NCI-H1930 (cell line): ENCODE measurements around the gene RGS17.
"Not testable (repeated sequence)": the region's sequence is repeated elsewhere in the genome, so short reads cannot be mapped to it uniquely, and the experiment has no call there.

Experiments
- DNase-seq, 2 experiments: peaks; one replicate each; lab custom pipeline; 2025; lab: John Stamatoyannopoulos, UW

RGS17 gene

DNA sequence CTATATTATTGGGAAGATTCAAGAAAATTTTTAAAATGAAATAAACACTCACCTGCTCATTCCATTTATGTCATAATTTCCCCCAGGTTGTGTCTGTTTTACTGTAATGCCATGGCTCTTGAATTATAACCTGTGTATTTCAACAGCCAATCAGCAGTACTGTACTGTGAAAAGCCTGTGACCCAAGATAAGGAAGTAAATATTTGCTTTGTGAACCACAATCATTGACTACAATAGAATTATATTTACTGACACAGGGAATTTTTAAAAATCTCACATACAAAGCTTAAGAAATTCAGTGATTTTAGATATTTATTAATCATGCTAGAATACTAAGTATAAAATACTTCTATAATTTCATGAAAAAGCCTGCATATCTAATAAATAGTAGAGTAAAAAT is 6.0 kb downstream of the RGS17 start:
- no peak for DNase-seq

DNA sequence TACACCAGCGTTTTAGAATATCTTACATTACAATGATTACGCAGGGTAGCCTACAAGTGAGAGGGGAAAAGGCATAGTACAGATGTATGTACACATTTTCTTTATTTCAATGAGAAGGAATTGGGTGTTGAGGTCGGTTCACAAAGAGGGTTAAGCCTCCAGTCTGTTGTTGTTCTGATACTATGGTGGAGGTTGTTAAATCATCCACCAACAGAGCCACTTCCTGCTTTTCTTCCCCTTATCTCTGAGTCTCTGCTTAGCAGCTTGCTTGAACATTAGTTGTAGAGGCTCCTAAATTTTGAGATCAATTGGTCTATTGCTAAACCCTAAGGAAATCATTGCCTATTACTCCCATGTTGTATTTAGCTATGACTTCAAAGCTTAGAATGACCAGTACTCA is 7.3 kb downstream of the RGS17 start:
- DNase-seq, result no peak

DNA sequence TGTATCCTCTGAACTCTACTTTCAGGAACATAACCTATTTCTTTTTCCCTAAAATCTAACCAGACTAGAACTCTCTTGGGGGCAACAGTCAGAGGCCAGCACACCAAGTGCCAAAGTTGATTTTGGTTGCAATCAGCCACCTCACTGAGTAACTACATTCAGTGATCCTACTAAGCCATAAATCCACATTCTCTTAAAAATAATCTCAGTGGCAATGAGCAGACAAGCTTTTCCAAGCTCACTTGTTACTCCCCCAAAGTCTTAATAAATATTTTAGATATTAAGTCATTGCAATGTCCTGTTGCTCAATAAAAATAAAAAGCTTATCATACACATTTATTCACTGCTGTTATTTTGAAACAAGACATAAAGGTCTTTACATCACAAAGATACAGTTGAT is 9.8 kb downstream of the RGS17 start:
- DNase-seq, result no peak

DNA sequence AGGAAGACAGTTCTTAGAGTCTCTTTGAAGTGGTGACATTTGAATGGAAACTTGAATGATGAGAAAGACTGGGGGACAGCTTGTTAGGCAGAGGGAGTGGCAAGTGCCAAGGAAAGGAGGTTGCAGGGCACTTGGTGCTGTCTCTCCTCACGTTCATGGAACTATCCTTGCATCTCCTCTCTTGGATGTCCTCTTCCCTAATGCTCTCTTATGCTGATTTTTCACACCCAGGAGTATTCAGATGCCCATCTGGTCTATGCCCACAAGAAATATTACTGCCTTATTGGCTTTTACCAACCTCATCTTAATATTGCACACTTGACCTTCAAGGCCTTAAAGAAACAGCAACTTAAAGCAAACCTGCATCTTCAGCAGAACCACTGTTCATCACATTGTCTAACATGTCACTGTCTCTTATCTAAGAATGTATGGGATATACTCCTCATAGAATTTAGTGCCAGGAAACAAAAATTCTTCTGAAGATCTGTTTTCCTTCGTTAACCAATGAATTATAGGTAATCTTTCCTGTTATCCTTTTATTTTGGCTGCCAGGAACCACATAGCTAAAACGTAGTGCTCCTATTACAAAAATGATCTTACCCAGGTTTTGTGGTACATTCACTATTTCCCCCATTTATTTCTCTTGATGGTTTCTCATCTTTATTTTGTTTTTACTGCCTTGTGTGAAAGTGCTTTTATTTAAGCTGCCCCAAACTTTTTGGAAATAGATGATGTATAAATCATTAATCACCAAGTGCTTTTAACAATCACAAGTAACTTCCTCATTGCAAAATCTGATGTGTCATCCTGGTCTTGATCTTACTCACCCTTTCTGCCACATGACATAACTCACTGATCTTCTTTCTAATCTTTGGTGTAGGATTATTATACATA is 12.8 kb downstream of the RGS17 start:
- no peak for DNase-seq

DNA sequence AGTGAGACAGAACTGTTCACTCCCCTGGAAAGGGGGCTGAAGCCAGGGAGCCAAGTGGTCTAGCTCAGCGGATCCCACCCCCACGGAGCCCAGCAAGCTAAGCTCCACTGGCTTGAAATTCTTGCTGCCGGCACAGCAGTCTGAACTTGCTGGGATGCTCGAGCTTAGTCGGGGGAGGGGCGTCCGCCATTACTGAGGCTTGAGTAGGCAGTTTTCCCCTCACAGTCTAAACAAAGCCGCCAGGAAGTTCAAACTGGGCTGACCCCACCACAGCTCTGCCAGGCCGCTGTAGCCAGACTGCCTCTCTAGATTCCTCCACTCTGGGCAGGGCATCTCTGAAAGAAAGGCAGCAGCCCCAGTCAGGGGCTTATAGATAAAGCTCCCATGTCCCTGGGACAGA is 20.0 kb downstream of the RGS17 start:
- not testable (repeated sequence) for DNase-seq

DNA sequence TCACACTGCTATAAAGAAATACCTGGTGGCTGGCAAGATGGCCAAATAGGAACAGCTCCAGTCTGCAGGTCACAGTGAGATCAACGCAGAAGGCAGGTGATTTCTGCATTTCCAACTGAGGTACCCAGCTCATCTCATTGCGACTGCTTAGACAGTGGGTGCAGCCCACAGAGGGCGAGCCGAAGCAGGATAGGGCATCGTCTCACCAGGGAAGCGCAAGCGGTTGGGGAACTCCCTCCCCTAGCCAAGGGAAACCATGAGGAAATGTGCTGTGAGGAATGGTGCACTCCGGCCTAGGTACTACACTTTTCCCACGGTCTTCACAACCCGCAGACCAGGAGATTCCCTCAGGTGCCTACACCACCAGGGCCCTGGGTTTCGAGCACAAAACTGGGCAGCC is 20.5 kb downstream of the RGS17 start:
- not testable (repeated sequence) for DNase-seq

DNA sequence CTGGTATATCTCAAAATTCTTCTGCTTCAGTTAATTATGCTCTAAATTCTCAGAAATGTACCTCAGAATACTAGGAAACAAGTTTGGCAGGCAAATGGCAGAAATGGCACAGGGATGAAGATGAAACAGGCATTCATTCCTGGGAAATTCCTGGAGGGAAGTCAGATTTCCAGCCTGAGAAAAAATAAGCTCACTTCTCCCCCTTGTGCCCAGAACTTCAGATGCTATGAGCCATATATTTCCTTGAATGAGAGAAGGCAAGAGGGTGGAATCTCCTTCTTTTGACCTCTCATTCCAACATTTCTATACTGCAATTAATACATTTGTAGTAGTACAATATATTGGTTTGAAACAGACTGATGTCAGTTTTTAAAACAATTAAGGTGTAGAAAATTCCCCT is 22.8 kb downstream of the RGS17 start:
- DNase-seq, result no peak

DNA sequence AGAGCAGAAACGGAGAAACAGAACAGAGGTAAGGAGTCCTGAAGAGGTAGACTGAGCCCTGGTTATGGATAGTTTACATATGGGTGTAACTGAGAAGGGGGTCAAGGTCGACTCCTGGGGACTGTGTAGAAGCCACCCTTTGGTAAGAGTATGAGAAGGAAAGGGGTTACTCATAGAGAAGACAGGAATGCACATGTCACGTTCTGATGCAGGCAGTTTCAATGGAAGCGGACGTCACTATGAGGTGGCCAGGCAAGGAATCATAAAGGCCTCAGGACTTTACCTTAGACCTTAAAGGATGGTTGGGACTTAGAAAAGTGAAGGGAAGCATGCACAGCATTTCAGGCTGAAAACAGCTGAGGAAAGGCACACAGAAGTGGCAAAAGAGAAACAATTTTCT is 25.1 kb downstream of the RGS17 start:
- DNase-seq, result no peak

DNA sequence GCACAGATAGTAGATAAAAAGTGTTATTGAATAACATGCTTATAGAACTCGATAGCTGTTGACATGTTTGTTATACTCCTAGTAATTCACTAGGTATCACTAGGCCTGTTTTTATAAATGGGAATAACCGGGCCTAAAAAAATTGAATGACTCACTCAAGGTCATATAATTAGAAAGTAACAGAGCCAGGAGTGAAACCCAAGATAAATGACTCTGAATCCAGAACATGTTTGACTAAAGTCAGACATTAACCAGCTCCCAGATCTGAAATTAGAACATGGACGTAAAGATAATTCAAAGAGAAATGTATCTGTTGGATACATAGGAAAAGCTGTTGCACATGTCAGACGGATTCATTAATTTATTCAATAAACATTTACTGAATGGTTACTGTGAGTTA is 26.9 kb downstream of the RGS17 start:
- DNase-seq, result no peak

DNA sequence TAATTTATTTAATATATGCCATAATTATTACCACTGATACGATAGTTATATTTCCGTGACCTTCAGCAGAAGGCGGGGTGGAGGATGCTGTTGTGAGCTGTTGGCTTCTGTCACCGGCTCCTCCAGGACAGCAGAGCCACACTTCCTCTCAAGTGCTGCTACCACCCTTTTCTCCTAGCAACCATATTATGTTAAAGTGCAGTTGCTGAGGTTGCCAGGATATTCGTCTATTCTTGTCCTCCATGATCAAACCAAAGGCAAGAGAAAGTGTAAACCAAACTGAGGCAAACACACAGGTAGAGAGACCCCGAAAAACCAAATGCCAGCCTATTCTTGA is 27.8 kb downstream of the RGS17 start:
- DNase-seq, result no peak

DNA sequence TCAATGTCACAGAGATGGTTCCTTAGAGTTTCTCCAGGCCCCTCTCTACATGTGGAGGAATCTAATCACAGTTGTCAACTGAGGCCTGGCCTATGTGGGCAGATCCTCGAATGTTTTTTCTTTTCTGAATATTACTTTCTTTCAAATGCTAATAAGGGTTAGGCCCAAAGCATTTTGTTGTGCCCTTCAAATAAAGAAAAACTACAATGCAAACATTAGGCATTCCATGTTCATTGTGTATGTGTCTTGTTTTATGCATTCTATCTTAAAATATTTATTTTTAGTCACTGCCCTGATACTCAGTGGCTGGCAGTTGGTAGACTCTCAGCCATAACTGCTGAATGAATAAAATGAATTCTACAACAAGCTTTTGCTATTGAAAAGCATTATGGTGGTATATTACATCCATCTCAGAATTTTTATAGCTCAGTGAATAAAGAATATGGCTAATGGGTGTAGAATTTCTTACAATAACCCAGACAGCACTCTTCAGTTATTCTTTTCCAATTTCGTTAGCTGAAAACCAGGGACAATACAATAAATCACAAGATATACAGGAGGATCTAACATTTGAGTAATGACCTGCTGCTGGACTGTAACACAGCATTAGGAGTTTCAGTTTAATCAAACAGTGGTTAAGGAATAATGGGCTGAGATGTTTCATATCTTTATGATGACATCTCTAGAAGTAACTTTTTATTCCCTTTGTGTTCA is 28.3 kb downstream of the RGS17 start:
- no peak for DNase-seq

DNA sequence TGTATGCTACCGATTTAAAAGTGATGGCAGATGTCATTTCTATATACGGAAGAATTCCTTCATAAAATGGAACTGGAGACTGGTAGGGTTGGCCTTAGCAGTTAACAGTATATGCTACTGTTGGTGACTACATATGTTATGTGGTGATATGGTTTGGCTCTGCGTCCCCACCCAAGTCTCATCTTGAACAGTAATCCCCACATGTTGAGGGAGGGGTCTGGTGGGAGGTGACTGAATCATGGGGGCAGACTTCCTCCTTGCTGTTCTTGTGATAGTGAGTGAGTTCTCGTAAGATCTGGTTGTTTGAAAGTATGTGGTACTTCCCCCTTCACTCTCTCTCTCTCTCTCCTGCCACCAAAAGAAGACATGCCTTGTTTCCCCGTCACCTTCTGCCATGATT is 29.6 kb downstream of the RGS17 start:
- no peak for DNase-seq

DNA sequence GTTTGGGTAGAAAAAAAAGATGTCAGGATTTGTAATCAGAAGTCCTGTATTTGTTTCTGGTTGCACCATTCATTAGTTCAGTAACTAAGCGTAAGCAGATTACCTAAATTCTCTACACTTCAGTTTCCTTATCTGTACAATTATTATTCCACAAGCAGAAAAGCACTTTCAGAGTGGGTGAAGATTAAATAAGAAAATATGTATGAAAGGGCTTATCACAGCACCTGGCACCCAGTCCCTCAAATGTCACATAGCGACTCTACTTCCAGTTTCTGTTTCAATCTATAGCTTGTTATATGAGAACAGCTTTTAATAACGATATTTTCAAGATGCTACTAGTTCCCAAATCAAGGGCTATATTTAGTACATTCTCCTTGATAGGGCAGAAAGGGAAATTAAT is 31.4 kb downstream of the RGS17 start:
- DNase-seq, result no peak

DNA sequence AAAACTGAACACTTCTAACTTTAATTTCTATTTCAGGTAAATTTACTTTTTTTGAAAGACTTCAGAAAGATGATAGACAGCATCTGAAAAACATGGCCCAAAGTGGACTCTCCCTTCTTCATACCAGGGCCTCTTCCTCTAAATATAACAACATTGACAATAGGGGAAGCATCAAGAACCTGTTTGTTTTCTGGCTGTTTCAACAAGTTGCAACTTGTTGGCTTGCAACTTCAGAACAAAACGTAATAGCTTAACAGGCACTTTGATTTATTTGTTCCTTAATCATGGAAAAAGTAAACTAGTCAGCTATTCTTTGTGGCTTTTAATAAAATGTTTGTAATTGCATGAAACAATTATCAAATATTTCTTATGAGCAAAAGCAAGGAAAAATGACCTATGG is 34.3 kb downstream of the RGS17 start:
- no peak for DNase-seq

DNA sequence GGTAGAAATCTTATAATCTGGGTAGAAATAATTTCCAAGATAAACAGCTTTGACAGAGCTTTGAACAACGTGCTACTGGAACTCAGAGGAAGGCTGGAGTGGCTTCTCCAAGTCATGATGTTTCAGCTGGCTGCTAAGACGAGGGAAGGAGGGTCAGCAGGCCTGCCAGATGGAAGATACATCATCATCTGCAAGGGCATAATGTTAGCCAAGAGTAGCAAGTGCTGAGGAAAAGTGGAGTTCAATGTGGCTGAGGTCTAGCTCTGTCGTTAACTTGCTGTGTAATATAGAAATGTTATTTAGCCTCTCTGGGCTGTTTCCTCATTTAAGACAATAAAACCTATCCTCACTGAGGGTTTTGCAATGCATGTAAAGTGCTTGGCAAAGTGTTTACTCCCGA is 35.1 kb downstream of the RGS17 start:
- DNase-seq, result no peak

DNA sequence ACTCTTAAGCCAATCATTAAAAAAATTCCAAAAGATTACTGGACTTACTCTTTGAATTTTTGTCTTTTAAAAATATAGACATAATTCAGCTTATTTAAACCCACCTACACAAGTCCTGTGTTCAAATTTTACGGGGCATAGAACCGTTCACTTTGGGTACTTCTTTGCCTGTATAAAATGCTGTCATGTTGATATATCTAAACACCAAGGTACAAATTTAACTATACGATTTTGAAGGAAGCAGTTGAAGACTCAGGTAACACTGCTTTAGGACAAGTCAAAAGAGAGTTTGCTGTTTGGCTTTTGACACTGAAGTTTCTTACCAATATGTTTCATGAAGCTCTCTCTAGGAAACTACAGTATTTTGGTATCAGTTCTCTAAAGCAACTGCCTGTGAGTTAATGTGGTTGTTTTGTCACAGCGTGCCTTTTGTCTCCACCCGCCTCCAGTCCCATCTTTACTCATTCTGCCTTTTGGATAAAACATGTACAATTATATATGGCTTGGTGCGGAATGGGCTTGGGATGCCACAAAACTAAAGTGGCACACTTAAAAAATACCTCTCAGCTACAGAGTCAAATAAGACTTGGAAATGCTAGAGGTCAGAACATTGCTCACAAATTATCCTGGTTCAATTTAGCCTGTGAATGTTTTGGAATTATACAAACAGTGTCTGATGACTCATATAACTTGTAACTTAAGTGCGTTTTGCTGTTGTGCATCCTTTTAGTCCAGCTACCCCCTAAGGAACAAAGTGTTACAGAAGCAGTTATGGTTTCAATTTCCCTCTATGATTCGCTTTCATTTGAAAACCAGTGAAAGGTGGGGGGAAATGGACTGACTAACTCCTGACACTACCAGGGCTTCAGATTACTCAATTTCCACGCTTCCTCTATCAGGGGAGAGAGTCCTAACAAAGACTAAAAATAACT is 38.7 kb downstream of the RGS17 start:
- no peak for DNase-seq

DNA sequence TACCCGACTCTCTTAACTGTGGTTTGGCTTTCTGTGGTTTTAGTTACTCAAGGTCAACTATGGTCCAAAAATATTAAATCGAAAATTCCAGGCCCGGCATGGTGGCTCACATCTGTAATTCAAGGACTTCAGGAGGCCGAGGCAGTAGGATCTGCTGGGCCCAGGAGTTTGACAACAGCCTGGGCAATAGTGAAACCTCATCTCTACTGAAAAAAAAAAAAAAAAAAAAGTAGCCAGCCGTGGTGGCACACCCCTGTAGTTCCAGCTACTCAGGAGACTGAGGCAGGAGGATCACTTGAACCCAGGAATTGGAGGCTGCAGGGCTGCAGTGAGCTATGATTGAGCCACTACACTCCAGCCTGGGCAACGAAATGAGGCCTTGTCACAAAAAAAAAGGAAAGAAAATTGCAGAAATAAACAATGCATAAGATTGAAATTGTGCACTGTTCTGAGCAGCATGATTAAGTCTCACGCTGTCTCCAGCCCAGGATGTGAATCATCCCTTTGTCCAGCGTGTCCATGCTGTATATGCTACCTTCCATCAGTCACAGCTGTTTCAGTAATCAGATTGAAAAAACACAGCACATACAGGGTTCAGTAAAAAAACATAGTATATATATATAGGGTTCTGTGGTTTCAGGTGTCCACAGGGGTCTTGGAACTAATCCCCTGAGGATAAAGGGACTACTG is 40.7 kb downstream of the RGS17 start:
- DNase-seq, result no peak

DNA sequence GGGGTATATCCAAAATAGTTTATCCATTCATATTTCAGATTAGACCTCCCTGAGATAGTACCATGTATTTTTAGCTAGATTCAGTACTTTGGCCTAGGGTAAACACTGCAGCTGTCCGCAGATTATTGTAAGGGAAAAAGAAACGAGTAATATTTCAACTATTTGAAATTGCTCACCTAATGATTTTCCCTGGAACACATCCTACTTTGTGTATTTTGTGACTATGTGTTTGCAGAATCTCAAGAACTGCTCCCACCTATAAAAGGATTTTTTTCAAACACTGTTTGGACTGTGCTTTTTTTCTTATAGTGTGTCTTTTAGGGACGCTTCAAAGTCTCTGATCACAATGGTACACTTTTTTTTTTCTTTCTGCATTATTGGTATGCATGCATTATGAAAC is 42.3 kb downstream of the RGS17 start:
- DNase-seq, result no peak

DNA sequence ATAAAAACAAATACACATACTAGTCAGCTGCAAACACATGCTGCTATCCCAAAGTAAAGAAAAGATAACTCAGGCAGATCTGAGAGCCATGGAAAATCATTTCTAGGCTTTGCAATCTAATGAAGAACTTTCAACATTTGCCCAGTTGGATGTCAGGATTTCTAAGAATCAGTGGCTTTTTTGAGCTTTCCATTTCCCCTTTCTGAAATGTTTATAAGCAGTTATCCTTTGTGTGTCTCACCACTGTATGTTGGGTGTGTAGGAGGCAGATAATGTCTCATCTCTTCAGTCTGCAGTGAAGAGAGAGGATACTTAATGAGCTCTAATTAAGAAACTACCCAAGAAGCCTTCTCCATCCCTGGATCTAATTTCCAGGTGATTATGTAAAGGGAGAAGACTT is 43.6 kb downstream of the RGS17 start:
- no peak for DNase-seq

DNA sequence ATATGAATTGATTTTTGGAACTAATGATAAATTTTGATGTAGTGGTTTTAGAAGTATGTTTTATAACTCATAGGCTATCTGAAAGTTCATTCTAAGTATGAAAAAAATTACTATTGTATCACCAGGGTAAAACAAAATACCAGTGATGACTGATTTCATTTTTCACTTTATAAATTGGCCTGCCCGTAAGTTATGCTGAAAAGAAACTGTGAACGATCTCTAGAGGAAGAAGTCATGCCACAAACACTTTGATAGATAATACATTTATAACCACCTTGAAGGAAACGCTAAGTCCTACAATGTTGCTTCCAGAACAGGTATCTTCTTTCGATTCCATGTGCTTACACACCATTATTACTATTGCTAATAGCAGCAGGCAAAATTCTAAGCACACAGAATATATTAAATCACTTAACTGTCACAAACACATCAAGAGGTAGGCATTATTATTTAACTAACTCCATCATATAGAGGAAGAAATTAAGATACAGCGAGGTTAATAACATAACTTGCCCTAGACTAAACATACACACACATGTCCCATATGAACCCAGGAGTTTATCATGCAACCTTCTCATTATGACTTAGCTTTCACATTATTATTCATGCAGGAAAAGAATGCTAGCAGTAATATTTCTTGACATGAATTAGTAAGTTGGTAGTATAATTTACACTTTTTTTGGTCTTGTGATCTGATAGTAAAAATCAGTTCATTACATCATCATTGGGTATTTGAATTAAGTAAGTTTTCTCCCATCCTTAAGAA is 44.7 kb downstream of the RGS17 start:
- DNase-seq, result no peak

DNA sequence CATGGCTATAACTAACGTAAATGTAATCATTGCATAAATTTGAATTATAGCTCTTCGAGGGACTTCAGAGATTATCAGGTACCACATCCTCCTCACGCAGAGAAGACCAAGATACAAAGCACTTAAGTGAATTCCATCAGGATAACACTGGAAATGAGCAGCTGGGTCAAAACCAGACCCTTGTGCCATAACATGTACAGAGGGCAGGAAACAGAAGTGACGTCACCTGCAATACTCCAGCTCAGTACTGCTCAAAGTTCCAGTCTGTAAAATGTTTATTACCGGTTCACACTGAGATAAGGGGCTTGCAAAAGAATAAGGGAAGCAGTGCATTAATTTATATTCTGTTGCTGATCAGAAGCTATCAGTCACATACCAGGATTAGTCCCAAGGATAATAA is 45.8 kb downstream of the RGS17 start:
- no peak for DNase-seq
